ENCODE data around the gene APBA1. TPM values are rescaled to one million over a fixed set of nuclear protein-coding genes. Genes with fewer than 3 reads are reported as not detected.

The APBA1 gene
- total and polyA plus RNA-seq, 4 donors: 0.95 to 8.1 (median 2.8) TPM

DNA sequence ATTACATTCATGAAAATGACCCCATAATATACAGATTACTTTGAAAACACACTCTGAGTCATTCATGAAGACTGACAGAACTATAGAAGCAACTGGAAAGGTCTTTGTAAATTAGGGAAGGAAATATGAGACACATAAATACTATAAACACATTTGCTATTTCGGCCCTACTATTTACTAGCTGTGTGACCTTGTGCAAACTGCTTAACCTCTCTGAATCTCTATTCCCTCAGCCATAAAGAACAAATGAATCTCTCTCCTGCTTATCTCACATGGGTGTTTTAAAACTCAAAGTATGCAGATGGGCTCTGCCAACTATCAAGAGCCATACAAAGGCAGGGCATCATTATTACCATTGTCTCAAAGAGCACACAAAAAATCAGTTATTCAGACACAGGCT, 52.9 kb downstream of the APBA1 start:
- no peak overlapping the region for H3K4me3 ChIP-seq
- DNase-seq: no peak
- H3K27ac ChIP-seq (ENCODE audit: low read depth in 1 of 2, low read length in 1 of 2): no peak overlapping the region
- H3K36me3 ChIP-seq (ENCODE audit: control insufficient read depth in 4 of 4, insufficient read depth in 4 of 4, low read length in 4 of 4): no peaks in the 10 kb centered on the region
- no peak overlapping the region for H3K9ac ChIP-seq (ENCODE audit: insufficient read depth in 1 of 2, low read length in 2 of 2)
- TF ChIP-seq, protein P1, sequence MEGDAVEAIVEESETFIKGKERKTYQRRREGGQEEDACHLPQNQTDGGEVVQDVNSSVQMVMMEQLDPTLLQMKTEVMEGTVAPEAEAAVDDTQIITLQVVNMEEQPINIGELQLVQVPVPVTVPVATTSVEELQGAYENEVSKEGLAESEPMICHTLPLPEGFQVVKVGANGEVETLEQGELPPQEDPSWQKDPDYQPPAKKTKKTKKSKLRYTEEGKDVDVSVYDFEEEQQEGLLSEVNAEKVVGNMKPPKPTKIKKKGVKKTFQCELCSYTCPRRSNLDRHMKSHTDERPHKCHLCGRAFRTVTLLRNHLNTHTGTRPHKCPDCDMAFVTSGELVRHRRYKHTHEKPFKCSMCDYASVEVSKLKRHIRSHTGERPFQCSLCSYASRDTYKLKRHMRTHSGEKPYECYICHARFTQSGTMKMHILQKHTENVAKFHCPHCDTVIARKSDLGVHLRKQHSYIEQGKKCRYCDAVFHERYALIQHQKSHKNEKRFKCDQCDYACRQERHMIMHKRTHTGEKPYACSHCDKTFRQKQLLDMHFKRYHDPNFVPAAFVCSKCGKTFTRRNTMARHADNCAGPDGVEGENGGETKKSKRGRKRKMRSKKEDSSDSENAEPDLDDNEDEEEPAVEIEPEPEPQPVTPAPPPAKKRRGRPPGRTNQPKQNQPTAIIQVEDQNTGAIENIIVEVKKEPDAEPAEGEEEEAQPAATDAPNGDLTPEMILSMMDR (IDR thresholded peaks at IDR 0.05; ENCODE audit: control extremely low read depth, extremely low read depth): no peak
- H3K9me3 ChIP-seq (ENCODE audit: control insufficient read depth in 4 of 4, insufficient read depth in 3 of 4, low read length in 3 of 4): no peaks in the 10 kb centered on the region
- ATAC-seq (ENCODE audit: insufficient read depth, low FRiP score): no peak
- 74 to 91% methylated on average over 1 of the region's 1 CpG for WGBS, 2 donors
- peaks cover 0 to 20% (median 4%) of the 10 kb centered on the region in 5 donors for H3K4me1 ChIP-seq (ENCODE audit: control insufficient read depth in 5 of 5, insufficient read depth in 5 of 5, low read length in 5 of 5)
- H3K27me3 ChIP-seq (ENCODE audit: control insufficient read depth in 3 of 3, insufficient read depth in 3 of 3, low read length in 2 of 3): no peaks in the 10 kb centered on the region

DNA sequence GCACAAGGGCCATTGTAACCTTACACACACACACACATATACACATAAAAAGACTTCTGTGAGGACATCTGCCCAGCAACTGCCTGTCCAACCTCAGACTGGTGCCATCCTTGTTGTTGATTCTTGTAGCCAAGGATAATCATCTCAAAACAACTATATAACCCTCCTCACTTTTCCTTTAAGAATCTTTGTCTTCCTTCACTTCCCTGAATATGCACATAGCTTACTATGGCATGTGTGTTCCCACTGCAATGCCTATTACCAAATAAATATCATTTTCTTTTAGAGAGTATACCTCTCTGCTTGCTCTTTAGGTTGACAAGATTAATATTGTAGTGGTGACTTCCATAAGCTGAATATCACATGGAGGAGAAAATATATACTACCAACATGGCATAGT, 55.2 kb downstream of the APBA1 start:
- Histone ChIP-seq H3K9ac (ENCODE audit: insufficient read depth in 1 of 2, low read length in 2 of 2) (no peak overlapping the region), H3K27me3 (ENCODE audit: control insufficient read depth in 3 of 3, insufficient read depth in 3 of 3, low read length in 2 of 3) (no peaks in the 10 kb centered on the region), H3K9me3 (ENCODE audit: control insufficient read depth in 4 of 4, insufficient read depth in 3 of 4, low read length in 3 of 4) (no peaks in the 10 kb centered on the region), H3K36me3 (ENCODE audit: control insufficient read depth in 4 of 4, insufficient read depth in 4 of 4, low read length in 4 of 4) (no peaks in the 10 kb centered on the region), H3K4me1 (ENCODE audit: control insufficient read depth in 5 of 5, insufficient read depth in 5 of 5, low read length in 5 of 5) (peaks cover 0 to 5% (median 0%) of the 10 kb centered on the region in 5 donors), H3K4me3 (no peak overlapping the region), H3K27ac (ENCODE audit: low read depth in 1 of 2, low read length in 1 of 2) (no peak overlapping the region)
- TF ChIP-seq, protein P1 (IDR thresholded peaks at IDR 0.05; ENCODE audit: control extremely low read depth, extremely low read depth): no peak
- DNase-seq: no peak
- ATAC-seq (ENCODE audit: insufficient read depth, low FRiP score): no peak

DNA sequence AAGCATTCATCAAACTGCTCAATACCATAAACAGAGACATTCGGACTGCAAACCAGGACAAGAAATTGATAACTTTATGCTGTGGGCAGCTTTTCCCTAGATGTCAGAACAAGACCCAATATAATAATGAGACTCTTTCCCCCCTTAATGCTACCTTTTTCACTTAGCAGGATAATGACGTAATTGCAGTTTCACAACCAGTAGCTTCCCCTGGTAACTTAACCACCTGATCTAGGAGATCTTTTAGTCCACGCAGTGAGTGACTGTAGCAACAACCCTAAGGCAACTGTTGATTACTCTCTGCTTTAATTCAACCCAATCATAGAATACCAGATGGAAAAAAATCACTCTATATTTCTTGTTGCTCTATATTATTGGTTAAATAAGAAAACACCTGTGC, 56.3 kb downstream of the APBA1 start:
- TF ChIP-seq, protein P1 (IDR thresholded peaks at IDR 0.05; ENCODE audit: control extremely low read depth, extremely low read depth): no peak
- no peak for ATAC-seq (ENCODE audit: insufficient read depth, low FRiP score)
- Histone ChIP-seq H3K27me3 (ENCODE audit: control insufficient read depth in 3 of 3, insufficient read depth in 3 of 3, low read length in 2 of 3) (no peaks in the 10 kb centered on the region), H3K9me3 (ENCODE audit: control insufficient read depth in 4 of 4, insufficient read depth in 3 of 4, low read length in 3 of 4) (no peaks in the 10 kb centered on the region), H3K4me1 (ENCODE audit: control insufficient read depth in 5 of 5, insufficient read depth in 5 of 5, low read length in 5 of 5) (no peaks in the 10 kb centered on the region), H3K4me3 (no peak overlapping the region), H3K9ac (ENCODE audit: insufficient read depth in 1 of 2, low read length in 2 of 2) (no peak overlapping the region), H3K27ac (ENCODE audit: low read depth in 1 of 2, low read length in 1 of 2) (no peak overlapping the region), H3K36me3 (ENCODE audit: control insufficient read depth in 4 of 4, insufficient read depth in 4 of 4, low read length in 4 of 4) (no peaks in the 10 kb centered on the region)
- 78 to 92% methylated on average over 3 of the region's 3 CpGs for WGBS, 2 donors
- no peak for DNase-seq

DNA sequence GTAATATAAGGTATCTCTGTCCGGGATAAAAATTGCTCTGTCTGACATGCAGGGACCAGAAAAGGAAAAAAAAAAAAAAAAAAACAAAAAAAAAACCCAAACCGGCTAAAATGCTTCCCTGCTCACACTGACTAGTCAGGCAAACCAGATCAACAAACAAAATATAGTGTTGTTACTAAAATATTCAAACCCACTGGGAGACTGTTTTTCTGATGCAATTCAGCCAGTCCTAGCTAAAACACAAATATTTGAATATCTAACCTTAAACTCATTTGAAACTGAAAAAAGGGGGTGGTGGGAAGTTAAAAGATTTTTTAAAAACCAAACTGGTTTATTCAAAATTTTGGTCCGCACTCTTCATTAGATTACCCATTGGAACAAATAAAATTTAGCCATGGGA, 61.0 kb downstream of the APBA1 start:
- ATAC-seq (ENCODE audit: insufficient read depth, low FRiP score) (no peak), DNase-seq (no peak)
- no peaks in the 10 kb centered on the region for H3K9me3 ChIP-seq (ENCODE audit: control insufficient read depth in 4 of 4, insufficient read depth in 3 of 4, low read length in 3 of 4)
- H3K27me3 ChIP-seq (ENCODE audit: control insufficient read depth in 3 of 3, insufficient read depth in 3 of 3, low read length in 2 of 3): no peaks in the 10 kb centered on the region
- no peak overlapping the region for H3K27ac ChIP-seq (ENCODE audit: low read depth in 1 of 2, low read length in 1 of 2)
- H3K4me1 ChIP-seq (ENCODE audit: control insufficient read depth in 5 of 5, insufficient read depth in 5 of 5, low read length in 5 of 5): peaks cover 0 to 2% (median 0%) of the 10 kb centered on the region in 5 donors
- H3K4me3 ChIP-seq: no peak overlapping the region
- TF ChIP-seq, protein P1 (IDR thresholded peaks at IDR 0.05; ENCODE audit: control extremely low read depth, extremely low read depth): no peak
- 75 to 79% methylated on average over 3 of the region's 3 CpGs for WGBS, 2 donors
- no peak overlapping the region for H3K9ac ChIP-seq (ENCODE audit: insufficient read depth in 1 of 2, low read length in 2 of 2)
- no peaks in the 10 kb centered on the region for H3K36me3 ChIP-seq (ENCODE audit: control insufficient read depth in 4 of 4, insufficient read depth in 4 of 4, low read length in 4 of 4)
